OCI-LY7 (cell line): ENCODE results near the gene SPP1.

ENCODE experiments used
- CTCF ChIP-seq: fragments of 200-600 bp; sonication (generic); conservative IDR thresholded peaks from 2 replicates; pipeline ENCODE4 v1.5.1; 2014; ENCODE audit warnings: mild to moderate bottlenecking, antibody characterized with exemption, low read length, moderate library complexity, mixed read lengths
- EZH2phosphoT487 ChIP-seq: fragments of 200-600 bp; sonication (generic); IDR thresholded peaks from 2 replicates; pipeline ENCODE4 v1.6.1; 2018; ENCODE audit warnings: low read depth, borderline replicate concordance, mild to moderate bottlenecking, mixed run types, antibody characterized with exemption, low read length, moderate library complexity, mixed read lengths

DNA sequence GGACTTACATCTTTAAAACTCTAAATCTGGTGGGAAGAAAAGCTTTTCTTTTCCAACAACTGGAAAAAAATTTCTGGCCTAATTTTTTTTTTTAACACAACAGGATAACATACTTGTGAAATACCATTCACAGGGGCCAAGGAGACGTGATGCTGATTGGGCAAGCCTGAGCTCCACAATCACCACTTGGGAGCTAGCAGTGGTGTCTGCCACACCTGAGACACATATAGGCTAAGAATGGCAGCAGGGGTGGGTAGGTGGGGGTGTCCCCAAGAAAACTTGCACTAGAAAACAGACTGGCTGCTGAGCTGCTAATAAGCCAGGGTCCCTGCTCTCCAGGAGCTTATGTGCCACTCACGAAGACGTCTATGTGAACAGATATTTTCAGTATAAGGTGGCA lies 26.4 kb downstream of the SPP1 start:
- no peak for TF ChIP-seq CTCF
- no peak for TF ChIP-seq EZH2phosphoT487
